K562 (cell line): ENCODE data around the gene COMMD9. TPM values are rescaled to one million over a fixed set of nuclear protein-coding genes. Genes with fewer than 3 reads are reported as not detected.

Experiments used
- ATF7 ChIP-seq: fragments of 450-650 bp; IDR thresholded peaks from 2 replicates; pipeline ENCODE4 v1.7.1; 2014; ENCODE audit warnings: mild to moderate bottlenecking, moderate library complexity
- CEBPZ ChIP-seq: fragments of 150-350 bp; IDR thresholded peaks from 2 replicates; pipeline ENCODE4 v1.6.1; 2014; ENCODE audit warnings: low read depth, mild to moderate bottlenecking, low read length, borderline replicate concordance
- CHAMP1 ChIP-seq: fragments of 450-650 bp; IDR thresholded peaks from 2 replicates; pipeline ENCODE4 v1.6.1; 2016; ENCODE audit warnings: mild to moderate bottlenecking
- CHD2 ChIP-seq: IDR thresholded peaks from 2 replicates; pipeline ENCODE4 v1.6.1; 2011; ENCODE audit warnings: low read depth, low read length
- ELK1 ChIP-seq: sonication (generic); formaldehyde crosslinking; IDR thresholded peaks from 2 replicates; pipeline ENCODE4 v1.8.1; 2022; ENCODE audit warnings: missing genetic modification reagents
- ETS2 ChIP-seq: IDR thresholded peaks from 2 replicates; pipeline ENCODE4 v1.6.1; 2016; ENCODE audit warnings: borderline replicate concordance, missing genetic modification characterization, mild to moderate bottlenecking, moderate library complexity, missing compliant biosample characterization; ENCODE audit not compliant: poor library complexity, severe bottlenecking
- FOXJ3 ChIP-seq: sonication (generic); formaldehyde crosslinking; IDR thresholded peaks from 2 replicates; pipeline ENCODE4 v1.4.0; 2020; ENCODE audit warnings: mild to moderate bottlenecking, missing genetic modification reagents
- FOXK2 ChIP-seq, 2 experiments: fragments of 450-650 bp; IDR thresholded peaks in 1 of 2; conservative IDR thresholded peaks in 1 of 2; 2 replicates each; pipeline ENCODE4 v1.6.1; 2016; ENCODE audit warnings: low read depth in 2 of 2, mild to moderate bottlenecking in 1 of 2
- HDAC2 ChIP-seq: fragments of 450-650 bp; IDR thresholded peaks from 2 replicates; pipeline ENCODE4 v1.6.1; 2016; ENCODE audit warnings: mild to moderate bottlenecking
- MTA3 ChIP-seq: fragments of 450-650 bp; formaldehyde crosslinking; IDR thresholded peaks from 2 replicates; pipeline ENCODE4 v1.6.1; 2017; ENCODE audit warnings: mild to moderate bottlenecking, borderline replicate concordance
- NFXL1 ChIP-seq: fragments of 450-650 bp; formaldehyde crosslinking; IDR thresholded peaks from 2 replicates; pipeline ENCODE4 v1.4.0; 2021; ENCODE audit warnings: mild to moderate bottlenecking
- POLR3G ChIP-seq: IDR thresholded peaks from 2 replicates; pipeline ENCODE4 v1.6.1; 2011; ENCODE audit not compliant: insufficient read length, insufficient replicate concordance; ENCODE audit errors: extremely low read depth
- RBBP5 ChIP-seq: fragments of 200-600 bp; sonication (generic); IDR thresholded peaks from 2 replicates; pipeline ENCODE4 v1.6.1; 2012; ENCODE audit warnings: borderline replicate concordance, mild to moderate bottlenecking, low read length, control low read depth, inconsistent platforms; ENCODE audit not compliant: insufficient read depth, poor library complexity, severe bottlenecking
- RCOR1 ChIP-seq, 2 experiments: IDR thresholded peaks; 2 replicates each; pipeline ENCODE4 v1.6.1; 2012; ENCODE audit warnings: low read depth in 2 of 2, low read length in 2 of 2, borderline replicate concordance in 1 of 2, improper control_type of control experiment in 1 of 2
- RFX1 ChIP-seq: fragments of 450-650 bp; IDR thresholded peaks from 2 replicates; pipeline ENCODE4 v1.6.1; 2016; ENCODE audit warnings: mild to moderate bottlenecking, moderate library complexity
- SAP30 ChIP-seq: fragments of 200-600 bp; sonication (generic); IDR thresholded peaks from 2 replicates; pipeline ENCODE4 v1.6.1; 2012; ENCODE audit warnings: borderline replicate concordance, low read depth, mild to moderate bottlenecking, moderate library complexity, low read length, control low read depth, inconsistent platforms; ENCODE audit not compliant: insufficient read depth, poor library complexity, severe bottlenecking
- SIN3B ChIP-seq: fragments of 450-650 bp; IDR thresholded peaks from 2 replicates; pipeline ENCODE4 v1.6.1; 2017; ENCODE audit warnings: low read depth, mild to moderate bottlenecking, moderate library complexity
- SIRT6 ChIP-seq: IDR thresholded peaks from one replicate; pipeline ENCODE4 v1.6.1; 2012; ENCODE audit warnings: low read depth, mild to moderate bottlenecking, control low read depth, inconsistent platforms, low read length, moderate library complexity
- SMAD4 ChIP-seq: fragments of 250-450 bp; sonication (Bioruptor Pico); conservative IDR thresholded peaks from 2 replicates; pipeline ENCODE4 v1.8.0; 2021; ENCODE audit warnings: inconsistent platforms, mild to moderate bottlenecking, moderate library complexity
- TAL1 ChIP-seq: fragments of 450-650 bp; IDR thresholded peaks from 2 replicates; pipeline ENCODE4 v1.6.1; 2016; ENCODE audit warnings: mild to moderate bottlenecking
- U2AF1 ChIP-seq: fragments of 200-400 bp; formaldehyde crosslinking; optimal IDR thresholded peaks from 2 replicates; pipeline ENCODE3; 2017; ENCODE audit warnings: mild to moderate bottlenecking, low read depth, low read length, moderate library complexity
- XRCC3 ChIP-seq: fragments of 450-650 bp; IDR thresholded peaks from 2 replicates; pipeline ENCODE4 v1.6.1; 2017; ENCODE audit warnings: mild to moderate bottlenecking, moderate library complexity
- polyA plus RNA-seq, 8 experiments: library from polyadenylated mRNA; depleted of rRNA in 4 of 8; stranded (reverse) in 5 of 8; unstranded in 3 of 8; fragments of >200 nt; fragmentation: Nextera tagmentation in 2 of 8; fragmentation: Illumina TruSeq in 1 of 8; extraction: Ambion mirVana in 2 of 8; extraction: Trizol in 1 of 8; gene quantifications; 2 replicates each; pipeline versions ENCODE4 v1.2.1 to v1.2.3, GENCODE V29; 2011 to 2014; ENCODE audit warnings: inconsistent platforms in 1 of 8, missing spikeins in 1 of 8
- total RNA-seq, 7 experiments: library from RNA; depleted of rRNA in 6 of 7; stranded (reverse); fragments of >200 nt in 6 of 7; fragmentation: Illumina TruSeq in 2 of 7; extraction: Trizol in 2 of 7; gene quantifications; 2 replicates each; pipeline versions ENCODE4 v1.2.1 to v1.2.3, GENCODE V29; 2011 to 2021; ENCODE audit warnings: low replicate concordance in 1 of 7

Gene COMMD9
- total and polyA plus RNA-seq, 9 of the 15 experiments (the other 6 are each of a cell fraction or from before 2014, with no cell fraction given): 27.3 to 121 (median 48.0) TPM

- TF ChIP-seq MTA3: 0 out of 2 replicates have a peak, but pooled peaks have one; percentile 62
- peak; percentile 95 to 96 for TF ChIP-seq FOXK2 (conservative IDR thresholded peaks at IDR 0.05 in 1 of 2, IDR thresholded peaks at IDR 0.05 in 1 of 2; ENCODE audit: low read depth in 2 of 2)
- TF ChIP-seq ETS2 (tag): no peak
- no peak for TF ChIP-seq FOXJ3 (CRISPR knock-in tag)
- no peak for TF ChIP-seq RFX1
- no peak for TF ChIP-seq CEBPZ
- no peak for TF ChIP-seq SMAD4 (CRISPR knock-in tag)
- no peak for TF ChIP-seq U2AF1
- TF ChIP-seq RBBP5: peak; percentile 42
- no peak for TF ChIP-seq CHAMP1
- TF ChIP-seq RCOR1 (IDR thresholded peaks at IDR 0.05; ENCODE audit: borderline replicate concordance in 1 of 2, low read depth in 2 of 2, low read length in 2 of 2): peak in 1 of 2 experiments; percentile 71; a peak in 1 of 4 replicates
- peak; percentile 59; the same call in 1 of the 2 replicates for TF ChIP-seq CHD2
- peak; percentile 99 for TF ChIP-seq SAP30
- TF ChIP-seq SIRT6: no peak
- TF ChIP-seq SIN3B: peak; percentile 98
- TF ChIP-seq HDAC2: peak; percentile 92
- TF ChIP-seq ELK1 (CRISPR knock-in tag): no peak
- no peak for TF ChIP-seq NFXL1 (CRISPR knock-in tag)
- peak; percentile 60; the same call in 1 of the 2 replicates for TF ChIP-seq ATF7
- no peak for TF ChIP-seq POLR3G
- no peak for TF ChIP-seq XRCC3
- no peak for TF ChIP-seq TAL1
Measured at GRCh38 chr11:36289226-36289852, at the start of gene COMMD9 (continued).
